Stimulated activated CD4-positive, alpha-beta T cell treated with anti-CD3 and anti-CD28 coated beads, Interleukin-12 subunit alpha, Interleukin-12 subunit beta, amount 100 ng/mL, for 4 hours (primary cell): ENCODE results near the gene SLC7A8.
"Not testable (repeated sequence)": the region's sequence is repeated elsewhere in the genome, so short reads cannot be mapped to it uniquely, and the experiment has no call there.

Source experiments
- DNase-seq: peaks from one replicate; pipeline ENCODE4 v3.0.0-alpha.2; 2020

The SLC7A8 gene

DNA sequence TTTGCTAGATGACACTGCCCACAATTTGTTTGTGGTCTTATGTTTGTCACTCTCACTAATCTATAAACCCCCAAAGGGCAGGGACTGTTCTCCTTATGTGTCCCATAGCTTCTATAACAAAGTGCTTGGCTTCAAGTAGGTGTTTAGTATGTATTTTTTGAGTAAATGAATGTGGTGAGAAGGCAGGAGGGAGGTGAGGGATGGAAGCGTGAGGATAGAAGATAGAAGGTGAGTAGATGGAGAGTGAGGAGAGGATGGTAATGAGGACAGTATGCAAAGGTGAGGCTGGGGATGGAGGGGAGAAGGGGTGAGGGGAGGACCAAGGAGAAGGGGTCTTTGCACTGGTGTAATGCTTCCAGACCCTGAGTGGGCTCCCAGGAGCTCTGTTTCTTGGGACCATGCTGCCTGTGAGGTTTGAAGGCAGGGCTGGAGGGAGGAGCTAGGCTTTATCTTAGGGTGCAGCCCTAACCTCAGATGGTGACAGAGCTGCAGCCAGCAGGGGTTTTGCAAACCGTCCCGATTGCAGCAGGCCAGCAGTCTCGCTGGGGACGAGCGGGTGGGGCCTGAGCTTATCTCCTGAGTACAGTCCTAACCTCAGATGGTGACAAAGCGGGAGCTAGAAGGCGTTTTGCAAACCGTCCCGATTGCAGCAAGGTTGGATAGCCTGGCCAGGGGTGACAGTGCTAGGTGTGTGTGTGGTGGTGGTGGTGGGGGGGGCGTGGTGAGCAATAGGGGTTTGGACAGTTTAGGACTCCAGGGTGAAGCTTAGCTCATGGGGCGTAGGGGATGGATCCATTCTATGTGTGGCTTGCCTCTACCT is 70.9 kb downstream of the SLC7A8 start:
- DNase-seq = no peak

DNA sequence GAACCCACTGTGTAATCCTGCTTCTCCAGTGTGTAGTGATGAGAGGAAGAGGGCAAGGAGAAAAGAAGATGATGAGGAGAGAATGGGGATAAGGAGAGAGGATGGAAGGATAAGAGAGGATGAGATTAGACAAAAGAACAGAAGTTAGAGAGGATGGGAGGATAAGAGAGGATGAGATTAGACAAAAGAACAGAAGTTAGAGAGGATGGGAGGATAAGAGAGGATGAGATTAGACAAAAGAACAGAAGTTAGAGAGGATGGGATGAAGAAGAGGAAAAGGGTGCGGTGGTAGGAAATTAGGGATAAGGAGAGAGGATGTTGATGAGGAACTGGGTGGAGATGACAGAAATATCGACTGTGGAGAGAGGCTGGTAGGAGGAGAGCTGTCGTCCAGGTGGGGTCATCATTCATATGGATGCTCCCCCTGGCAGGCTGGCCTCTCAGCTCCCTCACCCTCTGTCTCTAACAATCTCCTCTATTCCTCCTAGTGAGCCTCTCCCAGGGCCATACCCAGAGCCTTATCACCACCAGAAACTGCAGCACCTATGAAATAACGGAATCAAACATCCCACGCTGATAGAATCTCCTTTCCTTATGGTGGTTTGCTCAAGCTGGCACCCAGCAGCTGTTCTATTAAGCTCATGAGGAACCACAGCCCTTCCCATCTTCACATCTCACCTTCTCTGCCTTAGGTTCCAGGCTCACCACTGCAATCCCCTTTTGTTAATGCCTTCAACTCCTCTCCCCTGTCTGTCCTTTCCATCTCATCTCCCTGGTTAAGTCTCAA is 72.7 kb downstream of the SLC7A8 start:
- no peak for DNase-seq

DNA sequence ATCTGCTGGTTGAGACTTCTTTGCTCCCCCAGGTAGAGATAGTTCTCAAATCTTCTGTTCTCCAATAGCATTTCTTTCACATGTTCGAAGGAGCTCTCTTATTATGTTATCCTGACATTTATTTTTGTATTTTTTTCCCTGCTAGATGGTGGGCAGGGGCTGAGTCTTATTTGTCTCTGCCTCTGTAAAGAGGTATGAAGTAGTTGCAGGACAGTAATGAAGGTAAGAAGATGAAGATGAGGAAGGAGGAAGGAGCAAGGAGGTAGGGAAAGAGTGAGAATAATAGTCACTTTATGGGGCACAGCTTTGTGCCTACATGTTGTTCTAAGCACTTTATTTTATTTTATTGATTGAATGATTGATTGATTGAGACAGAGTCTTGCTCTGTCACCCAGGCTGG is 73.7 kb downstream of the SLC7A8 start:
- no peak for DNase-seq

DNA sequence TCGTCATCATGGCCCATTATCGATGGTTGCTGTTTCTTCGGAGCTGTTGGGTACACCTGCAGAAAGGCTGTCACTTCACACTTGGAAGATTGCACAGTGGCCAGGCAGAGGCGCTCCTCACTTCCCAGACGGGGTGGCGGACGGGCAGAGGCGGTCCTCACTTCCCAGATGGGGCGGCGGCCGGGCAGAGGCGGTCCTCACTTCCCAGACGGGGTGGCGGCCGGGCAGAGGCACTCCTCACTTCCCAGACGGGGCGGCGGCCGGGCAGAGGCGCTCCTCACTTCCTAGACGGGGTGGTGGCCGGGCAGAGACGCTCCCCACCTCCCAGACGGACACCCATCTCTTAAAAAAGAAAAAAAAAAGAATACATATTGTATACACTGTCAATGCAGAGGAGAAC is 75.3 kb downstream of the SLC7A8 start:
- DNase-seq = not testable (repeated sequence)

DNA sequence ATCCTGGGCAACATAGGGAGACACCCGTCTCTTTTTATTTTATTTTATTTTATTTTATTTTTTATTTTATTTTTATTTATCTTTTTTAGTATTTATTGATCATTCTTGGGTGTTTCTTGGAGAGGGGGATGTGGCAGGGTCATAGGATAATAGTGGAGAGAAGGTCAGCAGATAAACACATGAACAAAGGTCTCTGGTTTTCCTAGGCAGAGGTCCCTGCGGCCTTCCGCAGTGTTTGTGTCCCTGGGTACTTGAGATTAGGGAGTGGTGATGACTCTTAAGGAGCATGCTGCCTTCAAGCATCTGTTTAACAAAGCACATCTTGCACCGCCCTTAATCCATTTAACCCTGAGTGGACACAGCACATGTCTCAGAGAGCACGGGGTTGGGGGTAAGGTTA is 75.8 kb downstream of the SLC7A8 start:
- not testable (repeated sequence) for DNase-seq

DNA sequence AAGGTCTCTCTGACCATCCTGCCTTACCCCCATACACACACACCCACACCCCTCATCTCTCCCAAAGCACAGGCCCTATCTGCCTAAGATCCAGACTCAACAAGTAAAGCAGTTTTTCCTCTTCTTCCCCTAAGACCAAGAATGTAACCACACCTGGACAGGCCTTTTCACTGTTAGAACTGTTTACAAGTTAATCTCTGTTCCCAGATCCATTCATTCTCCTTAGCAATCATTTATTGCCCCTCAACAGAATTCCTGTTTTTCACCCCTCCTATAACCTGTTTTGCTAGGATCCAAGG is 76.8 kb downstream of the SLC7A8 start:
- no peak for DNase-seq

DNA sequence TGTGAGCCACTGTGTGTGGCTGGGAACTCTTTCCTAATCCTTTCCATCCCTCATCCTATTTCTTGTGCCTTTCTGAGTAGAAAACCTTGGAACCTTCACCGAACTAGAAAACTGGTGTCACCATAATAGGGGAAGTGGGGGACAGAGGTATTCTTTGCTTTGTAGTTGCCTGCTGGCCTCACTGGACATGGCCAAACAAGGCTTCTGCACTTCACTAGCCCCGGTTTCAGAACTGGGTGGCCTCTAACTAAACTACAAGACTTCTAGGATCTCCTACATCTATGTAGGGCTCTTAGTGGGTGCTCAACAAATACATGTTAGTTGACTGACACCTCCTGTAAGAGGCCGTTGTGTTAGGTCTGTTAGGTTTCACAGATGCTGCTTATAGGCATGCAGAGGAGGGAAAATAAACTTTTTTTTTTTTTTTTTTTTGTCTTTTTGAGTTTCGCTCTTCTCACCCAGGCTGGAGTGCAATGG is 78.1 kb downstream of the SLC7A8 start:
- DNase-seq = no peak

DNA sequence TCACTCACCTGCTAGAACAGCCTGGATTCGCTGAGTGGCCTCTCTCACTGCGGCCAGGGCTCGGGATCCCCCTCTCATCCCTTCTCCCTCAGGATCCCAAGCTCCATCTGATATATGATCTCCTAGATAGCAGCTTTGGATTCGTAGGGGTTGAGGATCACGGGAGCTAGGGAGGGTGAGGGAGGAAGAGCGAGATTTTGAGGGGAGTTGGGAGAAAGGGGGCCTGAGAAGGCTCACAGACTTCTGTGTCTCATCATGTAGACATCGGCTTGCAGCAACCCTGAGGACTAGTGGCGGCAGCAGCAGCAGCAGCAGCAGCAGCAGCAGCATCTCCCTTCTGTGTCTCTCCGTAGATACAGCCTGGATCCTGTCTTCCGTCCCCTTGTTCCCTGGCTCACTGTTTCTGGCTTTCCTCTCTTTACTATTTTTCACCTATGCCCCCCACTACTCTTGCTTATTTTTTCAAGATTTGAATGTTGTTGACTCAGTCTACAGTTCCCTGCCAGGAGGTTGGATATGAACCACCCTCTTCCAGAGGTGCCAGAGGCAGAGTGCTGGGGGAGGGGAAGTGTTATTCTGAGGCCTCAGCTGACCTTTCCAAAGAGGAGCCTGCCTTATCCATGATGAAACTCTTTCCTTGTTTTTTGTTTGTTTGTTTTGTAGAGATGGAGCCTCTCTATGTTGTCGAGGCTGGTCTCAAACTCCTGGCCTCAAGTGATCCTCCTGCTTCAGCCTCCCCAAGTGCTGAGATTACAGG is 78.7 kb downstream of the SLC7A8 start, which contains the start of gene CIROP:
Gene CIROP (minus strand): TSS at position 399 of the 757 bp plus-strand sequence. CDS start 69 bp downstream, at position 330.
- DNase-seq = no peak

DNA sequence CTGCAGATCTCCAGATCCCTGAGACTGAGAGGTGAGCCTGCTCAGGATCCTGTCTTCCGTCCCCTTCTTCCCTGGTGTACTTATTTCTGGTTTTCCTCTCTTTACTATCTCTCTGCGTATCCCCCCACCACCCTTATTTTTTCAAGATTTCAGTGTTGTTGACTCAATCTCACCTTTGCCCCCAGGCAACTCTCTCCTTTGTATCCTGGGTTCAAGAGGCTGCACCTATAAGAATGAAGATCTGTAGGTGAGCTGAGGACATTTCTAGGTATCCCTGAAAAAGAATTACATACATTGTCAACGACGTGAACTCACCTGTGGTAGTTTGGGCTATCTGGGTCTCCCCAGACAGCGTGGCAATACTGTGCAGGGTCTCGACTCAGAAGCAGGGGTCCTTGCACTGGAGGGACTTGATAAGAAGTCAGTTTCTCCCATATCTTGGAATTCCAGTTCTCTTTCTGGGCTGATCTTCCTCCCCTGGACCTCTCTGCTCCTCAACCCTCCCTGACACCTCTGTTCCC is 79.3 kb downstream of the SLC7A8 start:
- DNase-seq = no peak

DNA sequence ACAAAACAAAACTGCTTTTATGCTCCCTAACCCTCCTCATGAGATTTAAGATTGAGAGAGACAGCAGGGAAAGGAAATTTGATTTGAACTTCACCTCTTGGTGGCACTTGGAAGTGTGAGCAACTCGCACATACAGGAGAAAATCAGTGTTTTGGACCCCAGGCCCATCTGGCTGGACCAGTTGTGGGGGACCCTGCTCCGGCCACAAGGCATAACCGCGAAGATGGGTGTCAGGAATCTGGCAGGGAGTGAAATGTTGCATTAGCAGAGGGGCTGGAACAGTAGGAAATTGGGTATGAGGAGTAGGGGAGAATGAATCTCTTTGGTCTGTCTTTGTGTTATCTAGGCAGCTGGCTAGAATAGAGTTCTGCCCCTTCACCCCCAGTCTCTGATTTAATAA is 79.9 kb downstream of the SLC7A8 start:
- DNase-seq = no peak

DNA sequence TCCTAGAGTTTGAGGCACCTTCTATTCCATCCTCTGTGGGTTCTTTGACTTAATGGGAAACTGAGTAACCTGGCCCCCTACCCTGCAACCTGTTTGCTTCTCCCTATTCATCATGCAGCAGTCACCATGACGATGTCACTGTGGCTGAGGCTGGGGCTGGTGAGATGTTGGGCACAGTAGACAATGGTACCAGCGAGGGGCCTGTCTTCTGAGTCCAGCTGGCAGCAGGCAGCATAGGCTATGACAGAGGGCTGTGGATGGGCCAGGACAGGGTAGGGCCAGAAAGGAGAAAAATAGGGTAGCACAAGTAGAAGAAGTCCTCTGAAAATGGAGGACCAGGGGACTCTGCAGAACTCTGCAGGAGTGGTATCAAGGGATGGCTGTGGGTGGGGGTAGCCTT is 80.7 kb downstream of the SLC7A8 start:
- no peak for DNase-seq

DNA sequence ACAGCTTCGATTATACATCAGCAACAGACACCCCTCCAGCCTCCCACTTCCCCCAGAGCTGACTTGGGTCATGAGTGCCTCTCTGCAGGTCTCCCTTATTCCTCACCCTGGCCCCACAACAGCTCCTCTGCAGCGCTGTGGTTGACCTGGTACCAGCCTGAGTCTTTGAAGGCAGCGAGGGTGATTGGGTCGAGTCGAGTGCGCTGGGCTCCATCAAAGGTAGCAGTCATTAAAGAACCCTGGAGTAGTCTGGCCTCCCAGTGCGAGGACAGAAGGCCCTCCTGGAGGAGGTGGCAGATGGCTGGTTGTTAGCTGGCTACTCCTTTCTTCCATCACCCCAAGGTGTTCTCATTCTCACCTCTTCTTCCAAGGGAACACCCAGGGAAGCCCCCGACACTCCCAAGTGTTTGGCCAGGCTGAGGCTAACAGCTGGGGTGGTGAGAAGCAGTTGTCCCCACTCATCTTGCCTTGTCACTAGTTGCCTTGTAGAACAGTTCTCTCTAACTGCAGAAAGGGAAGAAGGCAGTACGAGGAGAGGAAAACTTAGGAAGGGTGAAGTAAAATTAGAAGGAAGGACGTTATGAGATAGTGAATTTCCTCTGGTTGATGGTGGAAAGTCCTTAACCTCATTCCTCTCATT is 81.4 kb downstream of the SLC7A8 start:
- no peak for DNase-seq

DNA sequence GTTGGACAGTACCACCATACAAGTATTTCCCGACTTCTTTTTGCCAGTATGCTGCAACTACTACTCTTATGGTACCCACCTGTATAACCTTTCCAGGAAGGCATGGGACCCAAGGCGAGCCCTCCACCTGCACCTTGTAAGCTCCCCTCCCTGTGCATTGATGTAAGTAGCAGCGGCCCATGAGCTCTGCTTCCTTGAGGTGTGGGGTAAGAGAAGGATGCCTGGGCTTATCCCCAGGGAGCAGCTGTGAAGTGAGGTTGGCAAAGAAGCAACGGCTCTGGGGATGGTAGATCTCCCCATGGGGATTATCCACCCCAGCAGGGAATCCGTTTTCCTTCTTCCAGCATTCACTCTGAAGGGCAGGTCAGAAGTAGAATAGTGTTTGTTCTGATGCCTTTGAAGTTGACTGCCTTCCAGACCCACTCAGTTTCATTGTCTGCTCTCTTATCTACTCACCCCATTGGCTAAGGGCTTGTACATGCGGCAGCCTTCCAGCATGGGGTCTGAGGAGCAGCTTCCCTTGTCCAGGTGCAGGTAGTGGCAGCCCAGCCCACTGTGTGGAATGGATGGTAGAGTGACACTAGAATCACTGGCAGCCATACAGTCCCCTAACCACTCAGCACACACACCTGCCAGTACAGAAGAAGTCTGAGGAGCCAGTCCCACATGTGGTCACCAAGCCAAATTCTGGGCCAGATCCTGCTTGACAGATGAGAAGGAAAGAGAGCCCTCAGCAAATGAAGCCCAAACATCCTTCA is 82.1 kb downstream of the SLC7A8 start:
- DNase-seq = no peak

DNA sequence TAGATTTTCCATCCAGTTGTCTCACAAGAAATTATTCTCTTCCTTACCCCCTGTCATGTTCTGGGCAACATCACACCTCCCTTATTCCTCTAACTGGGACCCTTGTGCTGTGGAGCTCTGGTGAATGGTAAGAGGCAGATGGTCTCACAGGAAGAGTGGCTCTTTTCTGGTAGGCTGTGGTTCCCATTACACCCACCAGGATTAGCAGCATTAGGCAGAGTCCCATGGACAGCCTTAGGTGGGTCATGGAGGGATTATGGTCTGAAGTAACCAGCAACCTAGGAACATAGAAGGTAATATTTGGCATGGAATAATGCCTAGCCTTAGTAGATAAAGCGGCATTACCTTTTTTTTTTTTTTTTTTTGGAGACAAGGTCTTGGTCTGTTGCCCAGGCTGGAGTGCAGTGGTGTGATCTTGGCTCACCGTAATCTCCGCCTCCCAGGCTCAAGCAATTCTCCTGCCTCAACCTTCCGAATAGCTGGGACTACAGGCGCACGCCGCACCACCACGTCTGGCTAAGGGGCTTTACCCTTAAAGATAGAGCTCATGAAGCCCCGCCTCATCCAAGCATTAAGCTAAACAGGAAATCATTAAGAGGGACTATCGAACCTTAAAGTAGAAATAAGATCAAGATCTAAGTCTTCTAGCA is 84.1 kb downstream of the SLC7A8 start:
- no peak for DNase-seq

DNA sequence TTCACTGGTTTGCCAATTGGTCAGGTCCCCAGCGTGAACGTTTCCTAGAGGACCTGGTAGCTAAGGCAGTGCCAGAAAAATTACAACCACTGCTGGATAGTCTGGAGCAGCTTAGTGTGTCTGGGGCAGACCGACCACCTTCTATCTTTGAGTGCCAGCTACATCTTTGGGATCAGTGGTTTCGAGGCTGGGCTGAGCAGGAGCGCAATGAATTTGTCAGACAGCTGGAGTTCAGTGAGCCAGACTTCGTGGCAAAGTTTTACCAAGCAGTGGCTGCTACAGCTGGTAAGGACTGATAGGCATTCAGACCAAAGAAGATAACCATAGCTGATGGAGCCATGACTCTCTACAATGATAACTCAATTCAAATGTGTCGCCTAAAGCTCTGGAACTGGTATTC is 85.7 kb downstream of the SLC7A8 start:
- no peak for DNase-seq

DNA sequence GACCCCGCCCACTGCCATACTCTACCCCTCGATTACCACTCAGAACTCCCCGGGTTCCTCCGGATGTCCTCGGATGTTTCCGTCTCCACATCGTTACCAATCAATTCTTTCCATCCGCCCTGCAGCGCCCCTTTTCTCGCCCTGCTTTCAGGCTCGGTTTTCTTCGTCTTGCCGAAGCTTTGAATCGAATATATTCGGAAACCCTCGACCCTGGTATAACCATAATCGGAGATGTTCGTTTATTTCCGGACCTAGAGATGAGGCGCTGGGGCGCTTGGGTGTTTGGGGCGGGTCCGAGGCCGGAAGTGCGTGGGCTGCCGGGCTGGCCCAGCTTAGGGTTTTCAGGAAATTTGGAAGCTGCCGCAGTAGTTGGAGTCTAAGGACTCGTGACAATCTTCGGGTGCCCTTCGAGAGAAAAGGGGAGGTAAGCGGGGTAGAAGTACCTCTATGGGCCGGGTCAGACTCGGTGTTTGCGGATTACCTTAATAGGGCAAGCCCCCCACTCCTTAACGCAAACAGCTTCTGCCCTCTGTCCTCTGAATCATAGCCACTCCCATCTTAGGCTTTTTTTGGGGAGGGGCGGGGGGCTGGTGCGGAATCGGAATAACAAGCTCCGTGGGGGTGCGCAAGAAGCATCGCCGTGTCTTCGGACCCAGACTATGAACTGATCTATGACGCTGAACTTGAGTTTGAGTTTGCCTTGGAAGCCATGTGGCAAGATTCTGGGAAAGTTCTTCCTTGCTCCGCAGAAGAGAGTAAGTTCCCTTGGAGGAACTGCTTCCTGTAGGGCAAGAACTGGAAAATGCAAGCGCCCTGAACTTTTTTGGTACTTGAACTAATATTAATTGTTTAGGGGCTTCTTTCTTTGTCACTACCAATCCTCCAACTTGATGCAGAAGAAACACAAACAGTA is 88.0 kb downstream of the SLC7A8 start, which contains the start of gene C14orf119:
Gene C14orf119 (plus strand): TSS at position 310 of the 913 bp plus-strand sequence. CDS start 2,154 bp downstream, outside the sequence.
- no peak for DNase-seq

DNA sequence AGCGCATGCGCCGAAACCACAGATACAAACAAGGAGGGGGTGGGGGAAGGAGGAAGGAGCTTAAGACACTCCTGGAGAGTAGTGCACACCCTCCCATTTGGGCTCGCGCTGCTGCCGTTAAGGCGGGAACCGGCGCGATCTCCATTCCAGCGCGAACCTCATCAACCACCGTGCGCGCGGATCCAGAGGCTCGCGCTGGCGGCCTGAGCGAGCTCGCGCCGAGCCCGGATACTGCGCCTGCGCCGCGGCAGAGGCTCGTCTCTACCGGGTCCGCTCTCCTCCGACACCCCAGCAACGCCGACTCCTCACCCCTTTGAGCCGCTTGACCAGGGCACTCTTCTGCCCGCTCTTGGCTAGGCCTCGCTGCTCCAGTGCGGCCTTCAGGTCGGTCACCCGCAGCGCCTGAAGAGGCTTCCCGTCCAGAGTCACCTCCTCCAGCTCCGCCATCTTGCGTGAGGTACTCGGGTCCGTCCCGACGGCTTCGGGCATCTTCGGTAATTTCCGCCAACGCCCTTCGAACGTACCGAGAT is 88.7 kb downstream of the SLC7A8 start, which contains the start of gene ACIN1:
Gene ACIN1 (minus strand): TSS at position 471 of the 530 bp plus-strand sequence. CDS start 24 bp downstream, at position 447.
- peak; percentile 99 for DNase-seq

DNA sequence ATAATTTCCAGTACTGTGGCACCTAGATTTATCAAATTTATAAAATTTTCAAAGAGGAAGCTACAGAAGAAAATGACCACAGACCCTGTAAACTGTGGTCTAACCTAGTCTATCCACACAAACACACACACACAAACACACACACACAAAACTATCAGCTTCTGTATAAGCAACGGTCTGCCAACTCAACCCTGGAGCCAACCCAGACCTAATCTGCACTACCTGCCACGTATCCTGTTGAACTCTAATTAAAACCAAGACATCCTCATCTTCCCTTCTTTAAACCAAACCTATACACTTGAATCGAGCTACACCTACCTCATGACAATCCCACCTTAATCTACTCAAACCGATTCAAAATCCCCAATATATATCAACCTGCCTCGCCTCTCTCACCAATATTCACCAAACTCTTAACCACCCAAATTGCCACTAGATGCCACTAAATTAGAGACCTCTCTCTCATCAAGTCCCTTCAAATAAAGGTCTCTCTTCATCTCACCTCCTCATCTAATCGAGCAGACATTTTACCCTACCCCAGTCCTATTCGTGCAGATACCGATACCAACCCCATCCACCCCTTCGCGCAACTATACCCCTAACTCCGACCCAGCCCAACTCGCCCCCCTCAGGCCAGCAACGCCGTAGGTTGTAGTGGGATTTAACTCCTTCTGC is 89.3 kb downstream of the SLC7A8 start:
- no peak for DNase-seq

DNA sequence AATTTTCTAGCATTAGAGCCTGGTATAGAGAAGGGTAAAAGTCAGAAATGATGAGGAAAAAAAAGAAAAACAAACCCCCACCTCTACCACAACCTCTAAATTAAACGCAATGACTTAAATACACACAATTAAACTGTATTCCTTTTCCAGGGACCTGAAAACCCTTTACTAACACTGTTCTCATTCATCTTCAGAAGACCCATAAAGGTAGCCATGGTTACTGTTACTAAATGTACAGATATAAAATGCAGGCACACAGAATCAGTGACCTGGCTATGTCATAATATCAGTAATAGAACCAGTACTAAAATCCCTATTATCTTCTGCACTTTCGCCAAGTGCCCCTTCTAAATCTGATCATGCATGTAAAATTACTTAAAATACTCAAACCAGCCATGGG is 89.9 kb downstream of the SLC7A8 start:
- no peak for DNase-seq
